ENCODE results near the gene GRID1. TPM values are rescaled to one million over a fixed set of nuclear protein-coding genes. Genes with fewer than 3 reads are reported as not detected.

GRID1 gene
- polyA plus RNA-seq, 3 donors, result 1.6 to 2.2 (median 1.7) TPM

DNA sequence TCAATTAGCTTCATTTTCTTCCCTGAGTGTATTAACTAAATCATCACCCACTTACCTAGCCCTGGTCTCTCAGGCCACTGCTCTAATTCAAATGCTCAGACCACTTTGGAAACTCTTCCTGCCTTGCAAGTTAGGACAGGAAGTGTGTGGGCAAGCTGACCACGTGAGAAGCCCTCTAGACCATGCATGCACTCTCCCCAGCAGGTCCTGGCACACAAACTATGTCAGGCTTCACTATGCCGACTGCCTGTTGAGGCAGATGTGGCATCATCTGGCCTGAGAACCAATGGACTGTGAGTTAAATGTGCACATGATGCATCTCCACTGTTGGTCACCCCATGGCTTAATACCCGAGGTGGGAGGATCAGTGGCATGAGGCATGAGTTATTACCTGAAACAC is 439.6 kb downstream of the GRID1 start:
- no peak for DNase-seq

DNA sequence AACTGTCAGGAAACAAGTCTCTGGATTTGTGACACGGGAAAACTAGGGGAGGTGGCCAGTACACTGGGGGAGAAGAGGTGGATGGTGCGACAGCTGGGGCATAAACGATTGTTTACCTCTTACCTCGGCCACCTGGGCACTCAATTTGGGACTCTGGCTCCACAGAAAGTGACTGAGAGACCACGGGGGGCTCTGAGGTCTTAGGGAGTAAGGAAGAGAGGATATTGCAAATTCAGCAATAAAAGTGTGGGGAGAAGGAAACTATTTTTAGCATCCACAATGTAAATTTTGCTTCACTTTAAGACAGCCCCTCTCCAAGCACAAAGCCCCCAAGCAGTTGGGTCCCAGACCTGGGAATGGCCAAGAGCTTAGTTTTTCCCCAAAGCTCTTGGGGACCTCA is 440.5 kb downstream of the GRID1 start:
- no peak for DNase-seq

DNA sequence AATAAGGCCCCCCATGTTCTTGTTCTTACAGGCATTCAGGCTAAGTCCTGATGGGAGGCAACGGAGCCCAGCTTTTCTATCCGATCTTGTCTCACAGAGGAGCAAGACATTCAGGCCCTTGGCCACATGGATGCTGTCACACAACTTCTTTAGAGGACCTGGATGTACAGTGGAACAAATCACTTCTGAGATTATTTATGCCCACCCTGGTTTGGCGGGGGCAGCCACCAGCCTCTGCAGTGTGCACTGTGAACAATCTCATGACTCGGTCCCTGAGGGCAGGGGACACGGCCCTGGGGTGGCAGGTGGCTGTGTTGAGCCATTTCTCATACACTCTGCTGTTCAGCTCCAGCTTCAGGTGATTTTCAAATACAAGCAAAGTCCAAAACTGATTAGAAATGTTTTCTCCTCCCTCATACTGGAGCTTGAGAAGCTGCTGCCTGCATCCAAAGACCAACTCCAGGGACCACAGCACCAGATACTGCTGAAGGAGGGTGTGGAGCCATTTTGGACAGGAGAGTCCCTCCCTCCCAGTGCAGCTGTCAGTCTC is 441.3 kb downstream of the GRID1 start:
- DNase-seq, result no peak

DNA sequence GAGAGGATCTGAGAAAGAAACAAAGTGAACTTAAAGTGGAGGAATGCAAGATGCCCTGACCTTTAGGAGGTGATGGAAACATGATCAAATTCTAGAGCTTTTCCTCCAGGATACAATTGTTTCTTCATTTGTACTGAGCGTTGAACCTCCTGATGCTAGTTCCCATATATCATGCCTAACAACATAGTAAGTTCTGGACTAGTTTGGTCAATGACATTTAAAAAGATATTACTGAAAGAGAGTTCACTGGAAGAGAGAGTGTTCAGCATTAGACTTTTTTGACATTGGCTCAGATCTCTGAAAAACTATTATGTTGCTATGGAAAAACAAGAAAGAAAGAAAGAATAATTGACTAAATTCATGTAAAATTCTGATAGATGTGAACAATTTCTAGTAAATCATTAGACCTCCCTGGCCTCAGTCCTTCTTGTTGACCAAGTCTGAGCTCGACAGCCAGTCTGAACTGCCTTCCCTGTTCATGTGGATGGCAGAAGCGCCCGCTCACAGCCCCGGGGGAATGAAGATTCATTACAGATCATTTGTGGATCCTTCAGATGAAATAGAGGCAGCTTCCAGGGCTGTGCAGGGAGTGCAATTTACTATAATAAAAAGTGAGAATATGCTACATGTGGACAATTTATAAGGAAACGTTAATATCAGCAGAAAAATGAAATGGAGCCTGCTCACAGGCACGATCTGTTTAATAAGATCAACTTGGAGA is 442.1 kb downstream of the GRID1 start:
- DNase-seq, result no peak

DNA sequence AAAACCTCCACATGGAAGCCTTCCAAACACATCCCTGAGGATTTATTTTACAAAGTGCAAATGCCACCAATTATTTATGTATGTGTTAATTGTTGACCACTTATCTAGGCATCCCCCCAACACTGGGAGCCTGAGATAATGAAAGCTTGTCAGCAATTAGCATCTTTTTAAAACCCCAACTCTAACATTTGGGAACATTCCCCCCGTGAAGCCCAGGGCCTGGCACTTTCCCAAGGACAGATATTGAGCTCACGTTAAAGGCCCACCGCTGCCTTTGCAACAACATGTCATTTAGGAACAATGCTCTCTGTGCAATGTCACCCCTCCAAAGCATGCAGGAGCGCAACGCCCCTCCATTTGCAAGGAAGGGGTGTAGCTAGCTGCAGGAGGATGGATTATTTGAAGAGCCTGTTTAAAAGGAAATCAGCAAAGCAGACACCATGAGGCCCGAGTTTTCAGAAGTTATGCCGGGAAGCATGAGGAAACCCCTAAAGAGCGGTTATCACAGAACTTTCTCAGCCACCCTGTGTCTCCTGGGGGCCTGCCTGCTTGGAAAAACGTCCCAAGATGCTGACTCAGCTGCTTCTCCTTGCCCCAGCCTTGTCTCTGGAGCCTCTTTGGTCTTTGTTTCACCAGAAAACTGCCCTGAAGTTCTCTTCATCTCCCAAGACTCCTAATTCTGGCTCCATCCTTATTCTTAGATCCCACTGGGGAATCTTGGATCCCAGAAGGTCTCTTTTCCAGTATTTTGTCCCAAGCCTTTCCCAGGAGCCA is 444.1 kb downstream of the GRID1 start:
- no peak for DNase-seq

DNA sequence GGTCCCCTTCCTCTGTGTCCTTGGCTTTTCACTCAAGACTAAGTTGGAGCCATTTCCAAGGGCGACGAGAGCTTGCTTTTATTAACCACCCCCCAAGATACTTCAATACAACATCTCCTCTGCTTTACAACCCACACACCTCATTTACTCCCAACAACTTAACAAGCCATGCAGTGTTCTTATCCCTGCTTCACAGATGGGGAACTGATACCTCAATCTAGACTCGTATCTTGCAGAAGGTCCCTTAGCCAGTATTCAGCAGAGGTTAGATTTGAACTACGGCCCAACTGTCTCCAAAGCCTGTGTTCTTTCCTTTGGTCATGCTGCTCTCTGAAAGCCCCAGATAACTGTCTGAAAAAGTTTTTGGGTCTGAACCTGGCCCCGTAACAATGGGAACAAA is 444.8 kb downstream of the GRID1 start:
- no peak for DNase-seq

DNA sequence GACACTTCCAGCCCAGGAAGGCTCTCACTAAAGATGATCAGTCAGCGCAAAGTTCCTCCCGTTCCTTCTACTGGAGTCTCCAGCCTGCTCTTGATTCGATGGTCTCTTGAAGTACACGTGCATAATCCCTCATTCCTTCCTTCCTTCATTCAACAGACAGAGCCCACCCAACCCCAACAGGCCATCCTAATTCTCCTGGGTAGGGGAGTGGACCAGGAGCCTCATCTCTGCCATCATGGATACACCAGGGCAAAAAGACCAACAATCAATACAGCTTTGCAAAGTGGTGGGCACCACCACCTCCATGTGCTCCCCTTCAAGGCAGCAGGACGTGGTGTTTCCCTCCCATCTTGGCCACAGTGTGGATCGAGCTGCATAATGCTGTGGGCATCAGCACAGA is 446.3 kb downstream of the GRID1 start:
- DNase-seq, result no peak

DNA sequence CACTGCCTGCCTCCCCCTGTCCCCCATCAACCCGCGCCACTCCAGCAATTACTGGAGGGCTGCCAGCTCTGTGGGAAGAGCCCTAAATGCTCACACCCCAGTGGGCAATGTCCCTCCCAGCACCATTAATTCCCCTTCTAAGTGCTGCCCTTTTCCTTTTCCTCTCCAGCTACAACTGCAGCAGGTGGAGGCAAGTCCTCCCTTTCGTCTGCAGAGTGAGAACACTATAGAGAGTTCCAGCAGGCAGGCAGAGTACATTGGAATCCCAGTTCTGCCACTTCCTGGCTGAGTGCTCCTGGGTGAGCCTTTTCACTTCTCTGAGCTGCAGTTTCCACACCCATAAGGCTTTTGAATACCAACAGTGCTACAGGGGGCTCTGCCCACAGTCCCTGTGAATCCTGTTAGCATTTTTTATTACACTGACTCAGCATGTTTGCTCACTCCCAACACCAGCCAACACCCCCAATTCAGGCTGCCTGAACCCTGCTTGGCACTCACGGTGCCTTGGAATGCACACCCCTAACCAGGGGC is 447.0 kb downstream of the GRID1 start:
- no peak for DNase-seq

DNA sequence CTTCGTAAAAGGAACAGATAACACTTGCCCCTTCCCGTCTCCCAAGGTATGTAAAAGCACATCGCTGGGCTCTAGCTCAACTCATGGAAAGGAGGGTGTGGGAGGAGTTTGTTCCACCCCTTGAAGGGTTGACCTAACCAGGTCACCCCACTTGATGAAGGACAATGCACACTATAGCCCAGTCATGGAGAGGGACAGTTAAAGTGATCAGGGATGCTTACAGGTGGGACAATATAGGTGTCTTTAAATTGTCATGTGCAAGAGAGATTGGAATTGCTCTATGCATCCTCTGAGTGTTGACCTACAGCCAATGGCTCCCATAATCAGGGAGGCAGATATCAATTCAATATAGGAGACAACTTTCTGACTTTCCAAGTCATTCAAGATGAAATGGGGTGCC is 448.2 kb downstream of the GRID1 start:
- no peak for DNase-seq

DNA sequence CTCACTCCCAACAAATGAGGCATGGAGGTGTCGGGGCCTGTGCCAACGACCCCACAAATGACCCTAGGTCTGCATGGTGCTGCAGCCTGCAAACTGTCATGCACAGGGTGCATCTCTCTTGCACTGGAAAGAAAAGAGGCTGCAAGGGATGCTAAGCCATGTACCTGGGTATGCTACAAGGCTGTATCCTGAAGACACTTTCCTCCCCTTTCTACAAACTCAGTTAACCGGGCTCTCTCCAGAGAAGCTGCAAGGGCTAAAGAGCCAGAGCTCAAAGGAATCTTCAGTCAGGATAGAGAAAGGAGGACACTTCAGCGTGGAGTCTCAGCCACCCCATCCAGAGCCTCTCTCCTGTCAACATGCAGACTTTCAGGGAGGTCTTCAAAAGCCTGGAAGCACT is 449.0 kb downstream of the GRID1 start:
- no peak for DNase-seq

DNA sequence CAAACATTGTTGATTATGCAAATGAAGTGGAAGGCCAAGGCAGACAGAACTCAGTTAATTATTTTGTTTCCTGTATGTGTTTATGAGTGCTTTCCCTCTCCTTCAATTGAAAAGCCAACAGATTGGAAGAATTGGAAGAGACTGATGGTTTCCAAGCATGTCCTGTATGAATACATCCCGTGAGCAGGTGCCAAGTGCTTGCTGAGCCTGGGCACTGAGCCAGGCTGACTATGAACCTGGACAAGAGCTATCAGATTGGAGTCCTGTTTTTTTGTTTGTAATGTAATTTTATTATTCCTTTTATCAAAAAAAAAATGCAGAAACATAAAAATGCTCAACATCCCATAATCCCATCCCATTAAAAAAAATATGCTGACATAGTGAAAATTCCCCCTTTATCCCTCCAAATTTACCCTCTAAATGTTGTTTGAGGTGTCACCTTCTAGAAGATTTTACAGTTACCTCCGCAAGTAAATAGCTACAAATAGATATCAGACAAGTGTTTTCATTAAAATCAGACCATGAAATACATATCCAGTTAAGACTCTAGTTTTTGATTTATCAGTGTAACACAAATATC is 449.5 kb downstream of the GRID1 start:
- DNase-seq, result no peak

DNA sequence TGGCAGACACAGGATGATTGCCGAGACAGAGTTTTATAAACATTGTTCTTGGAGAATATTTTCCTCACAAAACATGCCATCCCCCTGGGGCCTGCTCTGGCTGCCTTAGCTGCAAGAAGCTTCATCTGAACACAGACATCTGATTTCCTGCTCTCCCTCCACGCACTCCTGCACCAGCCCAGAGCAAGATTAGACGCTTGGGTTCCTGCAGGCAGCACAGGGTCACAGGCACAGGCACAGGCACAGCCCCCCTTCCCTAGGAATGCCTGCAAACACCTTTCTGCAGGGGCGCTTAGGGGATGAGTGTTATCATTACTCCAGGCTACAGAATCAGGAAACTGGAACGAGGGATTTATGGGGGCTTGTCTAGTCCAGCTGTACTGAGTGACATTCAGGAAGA is 450.3 kb downstream of the GRID1 start:
- DNase-seq, result peak; percentile 28

DNA sequence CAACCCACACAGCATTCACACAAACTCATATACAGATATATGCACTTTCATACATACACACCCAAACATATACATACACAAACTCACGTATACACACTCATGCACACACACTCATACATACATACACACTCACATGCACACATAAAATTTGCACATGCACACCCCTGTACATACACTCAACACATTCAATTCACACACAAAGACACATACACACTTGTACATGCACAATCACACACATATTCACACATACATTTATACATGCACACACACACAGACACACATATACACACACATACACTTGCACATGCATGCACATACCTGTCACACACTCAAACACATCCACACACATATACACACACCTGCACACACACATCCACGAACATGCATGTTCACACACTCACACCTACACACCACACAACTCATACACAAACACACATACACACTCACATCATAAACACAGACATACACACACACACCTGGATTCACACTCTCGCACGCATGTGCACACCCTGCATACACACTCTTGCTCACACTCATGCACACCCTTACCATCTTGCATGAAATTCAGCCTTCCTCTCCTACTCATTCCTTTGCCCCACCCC is 451.2 kb downstream of the GRID1 start:
- no peak for DNase-seq

DNA sequence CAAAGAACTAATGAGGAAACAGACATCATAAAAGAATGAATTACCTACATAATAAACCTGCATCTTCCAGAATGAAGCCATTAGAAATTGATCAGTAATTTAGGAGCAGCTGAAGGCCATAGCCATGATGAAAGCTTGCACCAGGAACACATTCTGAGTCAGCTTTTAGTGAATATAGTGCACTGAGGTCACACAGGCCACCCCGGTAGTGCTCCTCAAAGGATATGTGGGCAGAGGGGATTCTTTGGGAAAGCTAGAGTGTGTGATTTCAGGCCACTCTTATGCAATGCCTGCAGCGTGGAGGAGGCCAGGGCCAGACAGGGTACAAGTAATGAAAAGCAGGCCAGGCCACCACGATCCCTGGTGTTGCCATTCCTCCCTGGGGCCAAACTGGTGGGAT is 451.9 kb downstream of the GRID1 start:
- DNase-seq, result no peak

DNA sequence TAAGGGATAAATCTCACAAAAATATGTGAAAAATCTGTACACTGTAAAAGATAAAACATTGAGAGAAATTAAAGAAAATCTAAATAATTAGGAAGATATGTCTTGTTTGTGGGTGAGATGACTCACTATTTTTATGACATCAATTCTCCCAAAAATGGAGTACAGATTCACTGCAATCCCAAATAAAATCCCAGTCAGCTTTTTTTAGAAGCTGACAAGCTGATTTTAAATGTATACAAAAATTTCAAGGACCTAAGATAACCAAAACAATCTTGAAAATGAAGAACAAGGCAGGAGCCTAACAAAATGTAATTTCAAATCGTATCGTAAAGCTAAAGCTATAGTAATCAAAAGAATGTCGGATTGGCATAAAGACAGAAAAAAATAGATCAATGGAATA is 458.1 kb downstream of the GRID1 start:
- DNase-seq, result no peak

DNA sequence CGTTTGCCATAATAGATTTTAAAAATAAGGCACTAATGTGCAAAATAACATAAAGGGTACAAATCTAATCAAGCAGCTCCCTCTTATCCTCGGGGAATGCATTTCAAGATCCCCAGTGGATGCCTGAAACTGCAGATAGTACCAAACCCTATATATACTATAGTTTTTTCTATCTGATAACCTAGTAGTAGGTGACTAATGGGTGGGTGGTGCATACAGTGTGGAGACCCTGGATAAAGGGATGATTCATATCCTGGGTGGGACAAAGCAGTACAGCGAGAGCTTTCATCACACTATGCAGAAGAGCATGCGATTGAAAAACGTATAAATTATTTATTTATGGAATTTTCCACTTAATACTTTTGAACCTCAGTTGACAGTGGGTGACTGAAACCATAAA is 464.5 kb downstream of the GRID1 start:
- DNase-seq, result no peak

DNA sequence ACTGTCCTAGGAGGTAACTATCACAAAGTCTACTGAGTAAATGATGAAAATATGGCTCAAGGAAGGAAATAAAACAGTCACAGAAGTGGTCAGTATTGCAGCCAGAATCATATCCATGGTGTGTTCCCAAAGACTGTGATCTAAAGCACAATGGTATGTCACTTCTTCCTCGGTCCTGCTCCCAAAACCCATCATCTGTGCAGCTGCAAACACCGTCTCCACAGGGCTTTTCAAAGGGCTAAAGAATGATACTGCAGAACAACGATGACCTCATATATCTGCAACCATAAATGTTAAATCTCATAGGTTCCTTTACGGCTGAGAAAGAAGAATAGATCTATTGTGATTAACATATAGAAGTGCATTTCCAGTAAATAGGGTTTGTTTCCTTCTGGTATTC is 465.0 kb downstream of the GRID1 start:
- DNase-seq, result no peak

DNA sequence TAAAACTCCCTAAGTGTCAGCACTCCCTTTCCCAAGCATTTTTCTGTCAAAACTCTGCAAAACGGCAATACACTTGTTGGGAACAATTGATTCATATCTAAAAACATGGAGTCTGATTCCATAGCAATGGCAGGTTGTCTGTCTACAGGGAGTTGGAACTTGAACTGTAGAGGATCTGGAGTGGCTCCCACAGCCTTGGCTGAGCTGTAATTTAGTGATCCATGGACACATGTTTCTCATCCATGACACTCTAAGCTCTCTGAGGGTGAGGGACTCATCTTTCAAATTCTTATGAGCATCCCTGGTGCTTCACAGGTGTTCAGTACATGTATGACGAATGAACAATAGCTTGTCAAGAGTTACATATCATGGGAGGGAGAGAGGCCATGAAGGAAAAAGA is 466.1 kb downstream of the GRID1 start:
- no peak for DNase-seq

DNA sequence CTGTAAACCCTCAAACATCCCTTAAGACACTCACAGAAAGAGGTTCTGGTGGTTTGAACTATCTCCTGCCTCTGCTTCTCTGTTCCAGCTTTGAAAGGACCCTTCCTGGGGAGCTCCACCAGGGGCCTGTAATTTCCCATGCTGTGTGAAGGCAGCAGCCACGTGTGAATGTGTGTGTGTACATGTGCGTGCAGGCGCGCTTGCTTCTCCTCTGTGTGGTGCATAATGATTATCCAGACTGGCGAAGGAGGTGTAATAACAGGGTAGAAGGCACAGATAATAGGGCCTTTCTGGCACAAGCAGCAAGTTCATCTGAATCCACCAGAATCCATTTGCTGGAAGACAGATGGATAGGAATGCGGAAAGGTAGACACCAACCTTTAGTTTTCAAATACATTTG is 466.5 kb downstream of the GRID1 start:
- DNase-seq, result no peak

DNA sequence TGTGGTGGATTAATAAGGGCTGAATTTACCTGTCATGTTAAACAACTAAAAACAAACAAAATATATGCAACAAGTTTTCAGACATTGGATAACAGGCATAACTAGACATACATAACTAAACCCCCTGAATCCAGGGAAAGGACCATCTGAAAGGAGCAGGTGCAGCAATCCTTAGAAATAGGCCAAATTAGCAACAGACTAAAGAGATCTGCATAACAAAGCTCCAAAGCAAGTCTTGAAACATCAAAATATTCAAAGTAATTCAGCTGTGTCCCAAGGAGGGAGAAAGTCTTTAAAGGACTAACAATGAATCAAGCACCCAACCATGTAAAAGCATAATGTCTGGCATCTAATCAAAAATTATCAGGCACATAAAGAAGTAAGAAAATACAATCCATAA is 475.1 kb downstream of the GRID1 start:
- DNase-seq, result no peak

DNA sequence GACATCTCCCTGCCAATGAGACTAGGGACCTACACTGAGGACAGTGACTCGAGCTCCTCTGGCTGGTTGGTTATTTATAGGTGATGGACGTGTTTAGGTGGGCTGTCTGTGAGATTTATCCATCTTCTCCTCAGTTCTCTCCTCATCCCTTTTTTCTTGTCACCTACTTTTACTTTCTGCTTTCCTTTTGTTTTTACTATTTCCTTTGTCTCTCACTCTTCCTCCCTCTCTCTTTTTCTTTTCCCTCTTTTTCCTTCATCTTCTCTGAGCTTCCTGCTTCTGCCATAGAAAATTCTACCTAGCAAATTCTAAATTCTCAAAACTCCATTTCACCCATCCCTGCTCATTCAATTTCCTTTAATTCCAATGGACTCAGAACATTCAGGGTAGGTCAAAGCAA is 478.0 kb downstream of the GRID1 start:
- DNase-seq, result no peak

DNA sequence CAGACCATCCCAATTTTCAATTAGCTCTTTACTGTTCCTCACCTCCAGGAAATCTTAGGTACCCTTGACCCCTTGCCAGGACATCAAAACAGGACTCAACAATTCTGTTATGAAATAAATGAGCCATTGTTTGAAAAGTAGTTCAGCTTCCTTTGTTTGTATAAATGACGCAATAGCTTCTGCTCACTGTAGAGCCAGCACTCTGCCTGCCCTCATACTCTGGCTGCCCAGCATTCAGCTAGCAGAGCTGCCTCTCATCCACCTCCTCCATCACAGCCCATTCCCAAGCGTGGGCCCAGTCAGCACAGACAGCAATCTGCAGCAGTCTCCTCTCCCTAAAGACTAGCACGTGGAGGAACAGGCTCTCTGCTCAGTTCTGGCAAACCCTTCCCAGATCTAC is 478.6 kb downstream of the GRID1 start:
- no peak for DNase-seq

Measured in renal pelvis (tissue), 4 donors.